Sigmoid colon (tissue), 7 donors: ENCODE measurements around the gene NUDT14. TPM values are rescaled to one million over a fixed set of nuclear protein-coding genes. Genes with fewer than 3 reads are reported as not detected.

Source experiments
- DNase-seq: peaks from one replicate; pipeline ENCODE4 v3.0.0-alpha.2; 2019
- H3K27ac ChIP-seq, 4 donors: fragments of 200-600 bp; sonication (generic); one replicate each; pipeline ENCODE4 v1.5.1; 2016 to 2019; ENCODE audit warnings: mild to moderate bottlenecking in 1 of 4
- H3K27me3 ChIP-seq, 3 donors: fragments of 200-600 bp; sonication (generic); one replicate each; pipeline ENCODE4 v1.5.1; 2019; ENCODE audit warnings: mild to moderate bottlenecking in 1 of 3
- H3K36me3 ChIP-seq, 4 donors: fragments of 200-600 bp; sonication (generic); one replicate each; pipeline ENCODE4 v1.5.1; 2016 to 2019
- H3K4me1 ChIP-seq, 4 donors: fragments of 200-600 bp; sonication (generic); one replicate each; pipeline ENCODE4 v1.5.1; 2017 to 2019
- H3K4me3 ChIP-seq, 4 donors: fragments of 200-600 bp; sonication (generic); one replicate each; pipeline ENCODE4 v1.5.1; 2017 to 2019; ENCODE audit warnings: mild to moderate bottlenecking in 2 of 4, moderate library complexity in 1 of 4
- H3K9me3 ChIP-seq, 4 donors: fragments of 200-600 bp in 3 of 4; sonication (generic) in 3 of 4; one replicate each; pipeline versions ENCODE4 v1.5.1 to v1.6.1; 2013 to 2019
- EP300 ChIP-seq, 4 donors: sonication (generic); formaldehyde crosslinking; IDR thresholded peaks; one replicate each; pipeline ENCODE4 v1.6.1; 2017; ENCODE audit warnings: antibody characterized with exemption in 4 of 4
- POLR2A ChIP-seq, 2 donors: fragments of 450-650 bp; IDR thresholded peaks; one replicate each; pipeline ENCODE4 v1.6.1; 2016; ENCODE audit warnings: antibody characterized with exemption in 2 of 2, mild to moderate bottlenecking in 2 of 2, moderate library complexity in 2 of 2
- POLR2AphosphoS5 ChIP-seq, 4 donors: sonication (generic); formaldehyde crosslinking; IDR thresholded peaks; one replicate each; pipeline ENCODE4 v1.6.1; 2017; ENCODE audit warnings: antibody characterized with exemption in 4 of 4
- WGBS, 2 donors: extraction: QIAGEN DNeasy Blood & Tissue Kit; methylation state at CpG; one replicate each; pipeline ENCODE4 v1.1.7; 2013; 5-methylcytosine and 5-hydroxymethylcytosine counted together
- intact Hi-C: fragments of 100-400 bp; cut with DNase I; formaldehyde crosslinking; loops from one replicate; pipeline ENCODE4 v1.15.1; 2023
- polyA plus RNA-seq, 3 donors: library from polyadenylated mRNA; stranded (reverse); fragments of 200-250 nt; gene quantifications; one replicate each; pipeline ENCODE4 v1.2.3, GENCODE V29; 2013
- total RNA-seq, 4 donors: library from RNA; depleted of rRNA; stranded (reverse); fragments of >200 nt; gene quantifications; one replicate each; pipeline ENCODE4 v1.1.0, GENCODE V29; 2016
- TF ChIP-seq, protein P1 (sequence below), 4 experiments: fragments of 450-650 bp in 3 of 4; fragments of 200-600 bp in 1 of 4; IDR thresholded peaks; one replicate each; pipeline ENCODE4 v1.5.1; 2016 to 2019; ENCODE audit warnings: antibody characterized with exemption in 4 of 4, mild to moderate bottlenecking in 3 of 4, moderate library complexity in 2 of 4
- donor health status: healthy with polysubstance abuse.
- donor health status: Bipolar disorder and iron deficiency.
- donor health status: healthy.

The NUDT14 gene
- total and polyA plus RNA-seq, 7 donors, result 4.1 to 47.4 (median 10.5) TPM

DNA sequence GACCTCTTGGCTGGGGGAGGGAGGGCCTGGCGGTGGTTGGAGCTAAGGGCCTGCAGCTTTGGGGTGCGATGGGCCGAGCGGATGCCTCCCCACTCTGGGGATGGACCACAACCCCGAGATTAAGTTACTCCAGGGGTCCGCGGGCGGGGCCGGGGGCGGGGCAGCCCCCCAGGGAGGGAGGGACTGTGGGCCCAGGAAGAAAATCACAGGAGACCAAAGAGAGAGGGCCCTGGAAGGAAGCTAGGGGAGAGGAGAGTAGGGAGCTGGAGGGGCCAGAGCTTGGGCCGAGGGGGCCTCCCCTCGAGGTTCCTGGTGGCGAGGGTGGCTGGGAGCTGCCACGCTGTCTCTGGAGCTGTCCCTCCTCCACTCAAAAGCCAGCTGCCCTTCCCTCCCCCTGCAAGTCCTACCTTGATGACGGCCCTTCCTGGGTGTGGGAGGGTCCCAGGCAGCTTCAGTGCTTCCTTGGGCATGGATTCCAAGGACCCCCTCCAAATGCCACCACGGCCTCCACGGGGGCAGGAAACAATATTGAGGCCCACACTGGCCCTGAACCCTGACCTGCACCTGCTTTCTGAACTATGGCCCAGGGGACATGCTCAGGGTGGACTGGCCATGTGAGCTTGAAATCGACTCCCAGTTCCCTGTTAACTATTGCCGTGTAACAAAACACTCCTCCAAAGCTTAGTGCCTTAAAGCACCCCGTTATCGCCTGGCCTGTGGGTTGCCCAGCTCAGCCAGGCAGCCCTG is 610 bp upstream of the NUDT14 start:
- peaks cover 0 to 7% (median 5%) of the 10 kb centered on the region in 3 donors for H3K27me3 ChIP-seq
- DNase-seq, result no peak
- intact Hi-C loops, result no loop called here
- WGBS, 2 donors, result 25 to 45% methylated on average over 21 of the region's 21 CpGs
- no peaks in the 10 kb centered on the region for H3K9me3 ChIP-seq
- peak overlapping the region in 1 of 4 donors; percentile 18 for H3K27ac ChIP-seq
- no peaks in the 10 kb centered on the region for H3K36me3 ChIP-seq
- peak overlapping the region in 3 of 4 donors; percentile 52 to 56 (median 52) for H3K4me3 ChIP-seq
- peaks cover 0 to 15% (median 10%) of the 10 kb centered on the region in 4 donors for H3K4me1 ChIP-seq
- TF ChIP-seq POLR2A (IDR thresholded peaks at IDR 0.05) (no peak), EP300 (IDR thresholded peaks at IDR 0.05) (no peak), POLR2AphosphoS5 (IDR thresholded peaks at IDR 0.05) (no peak)
- TF ChIP-seq, protein P1, sequence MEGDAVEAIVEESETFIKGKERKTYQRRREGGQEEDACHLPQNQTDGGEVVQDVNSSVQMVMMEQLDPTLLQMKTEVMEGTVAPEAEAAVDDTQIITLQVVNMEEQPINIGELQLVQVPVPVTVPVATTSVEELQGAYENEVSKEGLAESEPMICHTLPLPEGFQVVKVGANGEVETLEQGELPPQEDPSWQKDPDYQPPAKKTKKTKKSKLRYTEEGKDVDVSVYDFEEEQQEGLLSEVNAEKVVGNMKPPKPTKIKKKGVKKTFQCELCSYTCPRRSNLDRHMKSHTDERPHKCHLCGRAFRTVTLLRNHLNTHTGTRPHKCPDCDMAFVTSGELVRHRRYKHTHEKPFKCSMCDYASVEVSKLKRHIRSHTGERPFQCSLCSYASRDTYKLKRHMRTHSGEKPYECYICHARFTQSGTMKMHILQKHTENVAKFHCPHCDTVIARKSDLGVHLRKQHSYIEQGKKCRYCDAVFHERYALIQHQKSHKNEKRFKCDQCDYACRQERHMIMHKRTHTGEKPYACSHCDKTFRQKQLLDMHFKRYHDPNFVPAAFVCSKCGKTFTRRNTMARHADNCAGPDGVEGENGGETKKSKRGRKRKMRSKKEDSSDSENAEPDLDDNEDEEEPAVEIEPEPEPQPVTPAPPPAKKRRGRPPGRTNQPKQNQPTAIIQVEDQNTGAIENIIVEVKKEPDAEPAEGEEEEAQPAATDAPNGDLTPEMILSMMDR (IDR thresholded peaks at IDR 0.05), result no peak

DNA sequence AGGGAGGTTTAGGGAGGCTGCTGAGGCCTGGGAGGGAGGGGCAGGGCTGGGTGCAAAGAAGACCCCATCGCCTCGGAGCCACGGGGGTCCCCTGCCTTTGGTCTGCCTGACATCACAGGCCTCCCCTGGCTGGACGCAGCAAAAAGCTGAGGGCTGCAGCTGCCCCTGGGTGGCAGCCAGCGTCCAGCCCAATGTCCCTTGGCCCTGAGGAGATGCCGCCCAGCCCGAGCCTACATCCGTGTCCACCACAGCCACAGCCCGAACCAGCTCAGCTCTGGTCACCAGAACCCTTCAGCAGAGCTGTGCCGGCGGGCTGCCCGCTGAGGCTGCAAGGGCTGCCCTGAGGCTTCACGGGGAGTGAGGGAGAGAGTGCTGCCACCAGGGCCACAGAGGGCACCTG is 1.9 kb downstream of the NUDT14 start:
- intact Hi-C loops, result no loop called here
- Histone ChIP-seq H3K27ac (no peak overlapping the region), H3K4me1 (peaks cover 0 to 15% (median 10%) of the 10 kb centered on the region in 4 donors), H3K4me3 (no peak overlapping the region), H3K27me3 (peaks cover 0 to 7% (median 0%) of the 10 kb centered on the region in 3 donors), H3K9me3 (no peaks in the 10 kb centered on the region), H3K36me3 (no peaks in the 10 kb centered on the region)
- TF ChIP-seq EP300 (IDR thresholded peaks at IDR 0.05) (no peak), POLR2AphosphoS5 (IDR thresholded peaks at IDR 0.05) (no peak), POLR2A (IDR thresholded peaks at IDR 0.05) (no peak)
- TF ChIP-seq, protein P1 (IDR thresholded peaks at IDR 0.05), result no peak
- DNase-seq, result no peak
- 93 to 94% methylated on average over 13 of the region's 13 CpGs for WGBS, 2 donors

DNA sequence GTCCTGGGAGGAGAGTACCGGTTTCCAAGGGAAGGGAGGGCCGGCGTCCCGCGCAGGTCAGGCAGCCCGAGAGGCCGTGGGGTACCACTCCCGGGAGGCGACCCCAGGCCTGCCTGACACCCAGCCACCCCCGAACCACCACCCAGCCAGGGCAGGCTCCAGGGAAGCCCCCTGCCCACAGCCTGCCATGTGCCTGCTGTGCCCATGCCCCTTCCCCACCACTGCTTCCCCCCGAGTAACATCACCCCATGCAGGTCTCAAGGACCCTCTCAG is 2.3 kb downstream of the NUDT14 start:
- Histone ChIP-seq H3K4me1 (peaks cover 0 to 15% (median 10%) of the 10 kb centered on the region in 4 donors), H3K4me3 (no peak overlapping the region), H3K9me3 (no peaks in the 10 kb centered on the region), H3K36me3 (no peaks in the 10 kb centered on the region), H3K27ac (no peak overlapping the region), H3K27me3 (peaks cover 0 to 7% (median 0%) of the 10 kb centered on the region in 3 donors)
- no peak for TF ChIP-seq POLR2AphosphoS5 (IDR thresholded peaks at IDR 0.05)
- TF ChIP-seq EP300 (IDR thresholded peaks at IDR 0.05), result no peak
- TF ChIP-seq POLR2A (IDR thresholded peaks at IDR 0.05), result no peak
- TF ChIP-seq, protein P1 (IDR thresholded peaks at IDR 0.05), result no peak
- DNase-seq, result no peak
- 96 to 97% methylated on average over 11 of the region's 11 CpGs for WGBS, 2 donors
- intact Hi-C loops, result no loop called here

DNA sequence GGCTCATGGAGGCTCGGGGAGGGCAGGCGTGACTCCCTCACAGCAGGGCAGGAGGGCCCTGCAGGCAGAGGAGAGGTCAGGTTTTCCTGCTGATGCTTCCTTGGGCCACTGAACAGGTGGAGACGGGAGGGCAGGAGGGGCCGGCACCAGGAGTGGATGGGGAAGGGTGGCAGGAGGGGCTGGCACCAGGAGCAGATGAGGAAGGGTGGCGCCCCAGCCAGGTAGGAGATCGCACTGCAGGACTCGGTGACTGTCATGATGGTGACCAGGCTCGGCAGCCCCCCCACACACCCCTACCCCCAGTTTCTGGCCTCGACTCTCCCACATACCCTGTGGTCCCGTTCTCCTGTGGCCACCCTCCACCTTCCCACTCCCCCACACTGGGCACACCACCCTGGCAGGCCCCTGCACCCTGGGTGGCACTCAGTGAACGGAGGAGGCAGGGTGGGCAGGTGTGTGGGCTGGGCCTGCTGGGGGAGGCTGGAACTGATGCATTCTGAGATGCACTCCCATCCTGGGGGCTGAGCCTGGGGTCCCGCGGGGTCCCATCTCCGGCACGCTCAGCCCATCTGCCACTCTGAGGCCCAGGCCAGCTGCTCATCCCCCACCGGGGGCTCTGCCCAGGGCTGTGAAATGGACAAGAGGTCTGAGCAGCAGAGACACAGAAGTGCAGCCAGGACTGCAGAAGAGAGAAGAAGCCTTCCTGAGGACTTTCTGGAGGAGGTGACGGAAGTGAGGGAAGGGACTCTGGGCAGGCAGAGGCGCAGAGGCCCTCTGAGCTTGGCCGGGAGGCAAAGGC is 2.8 kb downstream of the NUDT14 start:
- H3K36me3 ChIP-seq, result no peaks in the 10 kb centered on the region
- TF ChIP-seq, protein P1 (IDR thresholded peaks at IDR 0.05), result no peak
- TF ChIP-seq POLR2A (IDR thresholded peaks at IDR 0.05) (no peak), EP300 (IDR thresholded peaks at IDR 0.05) (no peak), POLR2AphosphoS5 (IDR thresholded peaks at IDR 0.05) (no peak)
- H3K4me3 ChIP-seq, result no peak overlapping the region
- WGBS, 2 donors, result 88% methylated on average over 19 of the region's 19 CpGs
- H3K27me3 ChIP-seq, result peaks cover 0 to 7% (median 0%) of the 10 kb centered on the region in 3 donors
- no peak for DNase-seq
- no peaks in the 10 kb centered on the region for H3K9me3 ChIP-seq
- peaks cover 0 to 15% (median 10%) of the 10 kb centered on the region in 4 donors for H3K4me1 ChIP-seq
- H3K27ac ChIP-seq, result no peak overlapping the region
- intact Hi-C loops, result no loop called here
